Progenitor cell of endocrine pancreas (in vitro differentiated cells): ENCODE results near the gene TAF4. TPM values are rescaled to one million over a fixed set of nuclear protein-coding genes. Genes with fewer than 3 reads are reported as not detected.

Experiments used
- DNase-seq: peaks from one replicate; pipeline ENCODE4 v3.0.0; 2021; ENCODE audit warnings: low spot score; ENCODE audit not compliant: unreplicated experiment
- H3K27ac Mint-ChIP-seq: 2 replicates; pipeline ENCODE4 v1.8.0; 2021; ENCODE audit warnings: mild to moderate bottlenecking, moderate library complexity, mixed read lengths
- H3K27me3 Mint-ChIP-seq: 2 replicates; pipeline ENCODE4 v1.8.0; 2021; ENCODE audit warnings: mixed read lengths
- H3K36me3 Mint-ChIP-seq: 2 replicates; pipeline ENCODE4 v1.8.0; 2022; ENCODE audit warnings: mixed read lengths; ENCODE audit not compliant: insufficient read depth
- H3K4me1 Mint-ChIP-seq: 2 replicates; pipeline ENCODE4 v1.8.0; 2021; ENCODE audit warnings: low read depth, mixed read lengths
- H3K4me3 Mint-ChIP-seq: 2 replicates; pipeline ENCODE4 v1.8.0; 2021; ENCODE audit warnings: low read depth, mild to moderate bottlenecking, moderate library complexity, mixed read lengths
- H3K9me3 Mint-ChIP-seq: 2 replicates; pipeline ENCODE4 v1.8.0; 2021; ENCODE audit warnings: low read depth, mixed read lengths
- CTCF ChIP-seq: fragments of 200-600 bp; sonication (generic); IDR thresholded peaks from one replicate; pipeline ENCODE4 v1.5.0; 2021; ENCODE audit warnings: antibody characterized with exemption, mild to moderate bottlenecking; ENCODE audit not compliant: unreplicated experiment
- total RNA-seq: library from RNA; stranded (reverse); gene quantifications from 2 replicates; pipeline ENCODE4 v1.2.1, GENCODE V29; 2021

The TAF4 gene
- total RNA-seq, 1 donor from 2014 or later: 34.7 TPM

- DNase-seq: no peak
- no peak overlapping the region for H3K27ac Mint-ChIP-seq
- peaks cover 14% of the 10 kb centered on the region for H3K4me1 Mint-ChIP-seq
- H3K27me3 Mint-ChIP-seq: no peaks in the 10 kb centered on the region
- no peak for TF ChIP-seq CTCF
- no peak overlapping the region for H3K4me3 Mint-ChIP-seq
- H3K36me3 Mint-ChIP-seq: peaks cover 3% of the 10 kb centered on the region
- no peaks in the 10 kb centered on the region for H3K9me3 Mint-ChIP-seq
These were observed 10.4 kb downstream of the TAF4 start for GRCh38 chr20:62055106-62055861.

DNA sequence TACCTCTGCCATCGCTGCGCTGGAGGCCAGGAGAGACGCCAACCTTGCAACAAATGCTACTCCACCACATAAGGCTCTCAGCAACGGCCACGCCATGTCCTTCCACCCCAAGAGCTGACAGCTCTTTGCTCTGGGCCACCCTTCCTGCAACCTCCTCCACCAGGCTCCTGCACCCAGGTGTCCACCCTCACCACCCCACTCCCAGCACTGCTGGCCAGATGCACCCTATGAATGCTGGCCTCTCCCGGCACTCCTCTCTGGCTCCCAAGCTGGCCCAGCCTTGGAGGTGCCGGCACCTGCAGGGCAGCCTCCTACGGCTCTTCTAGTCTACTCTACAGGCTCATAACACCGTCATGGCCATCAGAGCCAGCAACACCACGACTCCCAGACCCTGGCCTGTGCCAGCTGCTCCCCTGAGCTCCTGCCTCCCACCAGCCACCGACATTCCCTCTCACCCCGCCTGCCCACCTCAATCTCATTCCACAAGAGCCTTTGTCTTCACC lies 11.2 kb downstream of the TAF4 start:
- no peak for DNase-seq
- H3K4me1 Mint-ChIP-seq: peaks cover 7% of the 10 kb centered on the region
- no peak overlapping the region for H3K4me3 Mint-ChIP-seq
- no peaks in the 10 kb centered on the region for H3K27me3 Mint-ChIP-seq
- peak overlapping the region; percentile 2 for H3K27ac Mint-ChIP-seq
- H3K36me3 Mint-ChIP-seq: peaks cover 3% of the 10 kb centered on the region
- no peaks in the 10 kb centered on the region for H3K9me3 Mint-ChIP-seq
- no peak for TF ChIP-seq CTCF

- H3K27me3 Mint-ChIP-seq: no peaks in the 10 kb centered on the region
- H3K9me3 Mint-ChIP-seq: no peaks in the 10 kb centered on the region
- no peak for TF ChIP-seq CTCF
- no peak for DNase-seq
- peaks cover 3% of the 10 kb centered on the region for H3K36me3 Mint-ChIP-seq
- peak overlapping the region; percentile 2 for H3K27ac Mint-ChIP-seq
- peaks cover 5% of the 10 kb centered on the region for H3K4me1 Mint-ChIP-seq
- no peak overlapping the region for H3K4me3 Mint-ChIP-seq
These were observed 12.1 kb downstream of the TAF4 start for GRCh38 chr20:62053465-62054196.

DNA sequence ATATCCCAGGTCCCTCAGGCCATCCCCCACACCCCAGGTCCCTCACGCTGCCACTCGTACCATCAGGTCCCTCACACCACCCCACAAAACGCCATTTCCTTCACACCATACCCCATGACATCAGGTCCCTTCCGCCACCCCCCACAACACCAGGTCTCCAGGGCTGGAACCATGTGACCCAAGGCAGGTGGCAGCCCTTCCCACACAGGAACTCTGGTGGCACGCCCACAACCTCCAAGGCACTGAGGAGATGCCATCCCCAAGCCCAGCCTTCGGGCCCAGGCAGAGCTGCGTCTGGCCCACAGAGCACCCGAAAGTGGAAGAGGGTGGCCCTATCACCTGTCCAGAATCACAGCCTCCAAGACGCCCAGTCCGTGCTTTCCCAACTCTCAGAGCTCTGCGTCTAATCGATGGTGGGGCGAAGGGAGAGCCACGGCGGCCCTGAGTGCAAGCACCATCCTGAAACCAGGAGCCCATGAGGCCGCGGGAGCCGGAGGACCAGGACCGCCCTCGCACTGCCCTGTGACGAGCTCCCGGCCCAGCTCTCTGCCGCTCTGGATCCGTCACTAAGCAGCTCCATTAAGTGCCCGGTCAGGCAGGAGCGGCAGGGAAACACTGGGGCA lies 12.7 kb downstream of the TAF4 start:
- H3K4me1 Mint-ChIP-seq: peaks cover 5% of the 10 kb centered on the region
- no peak for TF ChIP-seq CTCF
- no peaks in the 10 kb centered on the region for H3K9me3 Mint-ChIP-seq
- no peaks in the 10 kb centered on the region for H3K27me3 Mint-ChIP-seq
- H3K36me3 Mint-ChIP-seq: peaks cover 3% of the 10 kb centered on the region
- no peak for DNase-seq
- H3K4me3 Mint-ChIP-seq: no peak overlapping the region
- no peak overlapping the region for H3K27ac Mint-ChIP-seq

GRCh38 chr20:62052336-62052841 lies 13.3 kb downstream of the TAF4 start:
- H3K36me3 Mint-ChIP-seq: peaks cover 3% of the 10 kb centered on the region
- H3K27ac Mint-ChIP-seq: no peak overlapping the region
- no peak overlapping the region for H3K4me3 Mint-ChIP-seq
- no peak for DNase-seq
- H3K27me3 Mint-ChIP-seq: no peaks in the 10 kb centered on the region
- no peaks in the 10 kb centered on the region for H3K9me3 Mint-ChIP-seq
- TF ChIP-seq CTCF: no peak
- peaks cover 5% of the 10 kb centered on the region for H3K4me1 Mint-ChIP-seq
